ENCODE results near the gene KLK1. TPM values are rescaled to one million over a fixed set of nuclear protein-coding genes. Genes with fewer than 3 reads are reported as not detected.
"Not testable (repeated sequence)": the region's sequence is repeated elsewhere in the genome, so short reads cannot be mapped to it uniquely, and the experiment has no call there.

Gene KLK1
- total RNA-seq, 4 donors from 2014 or later, result not detected

DNA sequence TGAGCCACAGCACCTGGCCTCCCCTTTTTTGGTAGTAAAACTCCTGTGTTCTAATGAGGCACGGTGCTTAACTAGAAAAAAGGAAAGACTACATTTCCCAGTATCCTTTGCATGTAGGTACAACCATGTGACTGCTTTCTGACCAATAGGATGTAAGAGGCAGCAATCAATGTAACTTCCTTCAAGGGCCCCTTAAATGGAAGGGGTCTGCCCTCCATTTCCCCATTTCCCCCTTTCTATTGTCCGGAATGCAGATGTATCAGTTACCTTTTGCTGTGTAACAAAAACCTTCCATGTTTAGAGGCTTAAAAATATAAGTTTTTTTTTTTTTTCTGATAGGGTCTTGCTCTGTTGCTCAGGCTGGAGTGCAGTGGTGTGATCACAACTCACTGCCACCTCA is 51.1 kb downstream of the KLK1 start:
- H3K9me3 ChIP-seq, result peaks cover 0 to 13% (median 8%) of the 10 kb centered on the region in 3 donors
- TF ChIP-seq, protein P1, sequence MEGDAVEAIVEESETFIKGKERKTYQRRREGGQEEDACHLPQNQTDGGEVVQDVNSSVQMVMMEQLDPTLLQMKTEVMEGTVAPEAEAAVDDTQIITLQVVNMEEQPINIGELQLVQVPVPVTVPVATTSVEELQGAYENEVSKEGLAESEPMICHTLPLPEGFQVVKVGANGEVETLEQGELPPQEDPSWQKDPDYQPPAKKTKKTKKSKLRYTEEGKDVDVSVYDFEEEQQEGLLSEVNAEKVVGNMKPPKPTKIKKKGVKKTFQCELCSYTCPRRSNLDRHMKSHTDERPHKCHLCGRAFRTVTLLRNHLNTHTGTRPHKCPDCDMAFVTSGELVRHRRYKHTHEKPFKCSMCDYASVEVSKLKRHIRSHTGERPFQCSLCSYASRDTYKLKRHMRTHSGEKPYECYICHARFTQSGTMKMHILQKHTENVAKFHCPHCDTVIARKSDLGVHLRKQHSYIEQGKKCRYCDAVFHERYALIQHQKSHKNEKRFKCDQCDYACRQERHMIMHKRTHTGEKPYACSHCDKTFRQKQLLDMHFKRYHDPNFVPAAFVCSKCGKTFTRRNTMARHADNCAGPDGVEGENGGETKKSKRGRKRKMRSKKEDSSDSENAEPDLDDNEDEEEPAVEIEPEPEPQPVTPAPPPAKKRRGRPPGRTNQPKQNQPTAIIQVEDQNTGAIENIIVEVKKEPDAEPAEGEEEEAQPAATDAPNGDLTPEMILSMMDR (IDR thresholded peaks at IDR 0.05), result no peak
- TF ChIP-seq POLR2A (IDR thresholded peaks at IDR 0.05), result no peak
- no peak overlapping the region for H3K4me3 ChIP-seq
- DNase-seq, result no peak
- H3K27ac ChIP-seq, result no peak overlapping the region
- H3K4me1 ChIP-seq, result no peaks in the 10 kb centered on the region
- intact Hi-C loops (cut with DNase I), result no loop called here
- WGBS, 2 donors, result 66 to 68% methylated on average over 2 of the region's 2 CpGs
- H3K27me3 ChIP-seq, result peaks cover 0 to 80% (median 0%) of the 10 kb centered on the region in 4 donors
- no peaks in the 10 kb centered on the region for H3K36me3 ChIP-seq

DNA sequence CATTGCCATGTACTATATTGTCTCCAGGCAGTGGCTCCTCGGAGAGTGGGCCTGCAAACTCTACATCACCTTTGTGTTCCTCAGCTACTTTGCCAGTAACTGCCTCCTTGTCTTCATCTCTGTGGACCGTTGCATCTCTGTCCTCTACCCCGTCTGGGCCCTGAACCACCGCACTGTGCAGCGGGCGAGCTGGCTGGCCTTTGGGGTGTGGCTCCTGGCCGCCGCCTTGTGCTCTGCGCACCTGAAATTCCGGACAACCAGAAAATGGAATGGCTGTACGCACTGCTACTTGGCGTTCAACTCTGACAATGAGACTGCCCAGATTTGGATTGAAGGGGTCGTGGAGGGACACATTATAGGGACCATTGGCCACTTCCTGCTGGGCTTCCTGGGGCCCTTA is 52.7 kb downstream of the KLK1 start:
- no peaks in the 10 kb centered on the region for H3K4me1 ChIP-seq
- H3K9me3 ChIP-seq, result peaks cover 0 to 5% (median 0%) of the 10 kb centered on the region in 3 donors
- H3K27me3 ChIP-seq, result peaks cover 0 to 71% (median 0%) of the 10 kb centered on the region in 4 donors
- no peak overlapping the region for H3K4me3 ChIP-seq
- DNase-seq, result no peak
- H3K27ac ChIP-seq, result no peak overlapping the region
- no peaks in the 10 kb centered on the region for H3K36me3 ChIP-seq
- no peak for TF ChIP-seq POLR2A (IDR thresholded peaks at IDR 0.05)
- TF ChIP-seq, protein P1 (IDR thresholded peaks at IDR 0.05), result no peak
- WGBS, 2 donors, result 71 to 77% methylated on average over 9 of the region's 13 CpGs
- intact Hi-C loops (cut with DNase I), result no loop called here

DNA sequence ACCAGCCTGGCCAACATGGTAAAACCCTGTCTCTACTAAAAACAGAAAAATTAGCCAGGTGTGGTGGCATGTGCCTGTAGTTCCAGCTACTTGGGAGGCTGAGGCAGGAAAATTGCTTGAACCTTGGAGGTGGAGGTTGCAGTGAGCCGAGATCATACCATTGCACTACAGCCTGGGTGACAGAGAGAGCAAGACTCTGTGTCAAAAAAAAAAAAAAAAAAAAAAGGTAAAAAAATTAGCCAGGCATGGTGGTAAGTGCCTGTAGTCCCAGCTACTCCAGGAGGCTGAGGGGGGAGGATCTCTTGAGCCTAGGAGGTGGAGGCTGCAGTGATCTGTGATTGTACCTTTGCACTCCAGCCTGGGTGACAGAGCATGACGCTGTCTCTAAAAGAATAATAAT is 53.4 kb downstream of the KLK1 start, which contains the start of gene GPR32:
TSS of gene GPR32 (plus strand) at position 301 of the 400 bp plus-strand sequence. CDS start 137 bp downstream, outside the sequence.
- DNase-seq; H3K9me3 ChIP-seq; H3K27ac ChIP-seq; intact Hi-C loops (cut with DNase I); H3K4me1 ChIP-seq; H3K4me3 ChIP-seq; H3K36me3 ChIP-seq: not testable (repeated sequence)
- WGBS, 2 donors, result 70 to 77% methylated on average over 1 to 2 of the region's 2 CpGs
- peaks cover 0 to 69% (median 0%) of the 10 kb centered on the region in 4 donors for H3K27me3 ChIP-seq

Small RNAs within 50 kb of the gene (small RNA-seq; reads per million reads assigned to genes)
- 330 to 777 (median 456) reads per million in 4 donors for gene SNORD88A
- 0 reads per million in 4 donors for gene SNORD88B
- gene SNORD88C, result 0 reads per million in 4 donors

Other genes with a start within 250 kb of the KLK1 start
- 1 to 10 TPM in 1 of 4 donors, under 1 TPM in 1, not detected in 2; 0.53 to 2.2 TPM for gene SYT3, start 183.9 kb downstream of the KLK1 start, total RNA-seq
- not detected for gene C19orf81, start 174.3 kb downstream of the KLK1 start, total RNA-seq
- gene SHANK1, start 104.0 kb downstream of the KLK1 start, total RNA-seq, result under 1 TPM in 1 of 4 donors, not detected in 3; 0.06 TPM
- gene CLEC11A, start 100.4 kb downstream of the KLK1 start, total RNA-seq, result 10 to 100 TPM in 1 of 4 donors, 1 to 10 TPM in 2, under 1 TPM in 1; 0.80 to 11.1 (median 3.9) TPM
- gene GPR32, start 53.3 kb downstream of the KLK1 start, total RNA-seq, result not detected
- not detected for gene ACP4, start 33.4 kb downstream of the KLK1 start, total RNA-seq
- not detected for gene KLK15, start 9.8 kb upstream of the KLK1 start, total RNA-seq
- gene KLK3, start 31.1 kb upstream of the KLK1 start, total RNA-seq, result not detected
- gene KLK2, start 49.7 kb upstream of the KLK1 start, total RNA-seq, result not detected
- gene KLK4, start 87.6 kb upstream of the KLK1 start, total RNA-seq, result not detected
- 10 to 100 TPM in 3 of 4 donors, 1 to 10 TPM in 1; 5.9 to 84.7 (median 49.9) TPM for gene KLK5, start 129.3 kb upstream of the KLK1 start, total RNA-seq
- gene KLK6, start 145.8 kb upstream of the KLK1 start, total RNA-seq, result 100 to 1,000 TPM in 2 of 4 donors, 10 to 100 TPM in 1, 1 to 10 TPM in 1; 6.1 to 160 (median 102) TPM
- 100 to 1,000 TPM in 3 of 4 donors, 1 to 10 TPM in 1; 9.5 to 309 (median 198) TPM for gene KLK7, start 160.1 kb upstream of the KLK1 start, total RNA-seq
- gene KLK8, start 177.8 kb upstream of the KLK1 start, total RNA-seq, result 100 to 1,000 TPM in 3 of 4 donors, 10 to 100 TPM in 1; 32.8 to 235 (median 191) TPM
- 100 to 1,000 TPM in 3 of 4 donors, 10 to 100 TPM in 1; 73.4 to 816 (median 310) TPM for gene KLK10, start 195.9 kb upstream of the KLK1 start, total RNA-seq
- gene KLK11, start 202.8 kb upstream of the KLK1 start, total RNA-seq, result 100 to 1,000 TPM; 171 to 460 (median 244) TPM
- gene KLK12, start 211.2 kb upstream of the KLK1 start, total RNA-seq, result 100 to 1,000 TPM in 2 of 4 donors, 10 to 100 TPM in 2; 16.2 to 231 (median 115) TPM
- 100 to 1,000 TPM; 163 to 973 (median 600) TPM for gene KLK13, start 241.3 kb upstream of the KLK1 start, total RNA-seq

Data from esophagus squamous epithelium (tissue), 5 donors.